ENCODE results near the gene ZMIZ1.

Gene ZMIZ1

GRCh38 chr10:79084012-79084971 lies 15.5 kb downstream of the ZMIZ1 start:
- TF ChIP-seq CTCF (conservative IDR thresholded peaks at IDR 0.05) (no peak), ZFX (IDR thresholded peaks at IDR 0.05) (no peak)
- peak overlapping the region; percentile 69 for H3K27ac ChIP-seq

GRCh38 chr10:79084972-79085597 lies 16.3 kb downstream of the ZMIZ1 start:
- TF ChIP-seq CTCF (conservative IDR thresholded peaks at IDR 0.05) (no peak), ZFX (IDR thresholded peaks at IDR 0.05) (no peak)
- peak overlapping the region; percentile 69 for H3K27ac ChIP-seq

GRCh38 chr10:79086822-79087221 lies 18.1 kb downstream of the ZMIZ1 start:
- TF ChIP-seq ZFX (IDR thresholded peaks at IDR 0.05): no peak
- H3K27ac ChIP-seq: peak overlapping the region; percentile 76

- H3K27ac ChIP-seq: peak overlapping the region; percentile 76
- no peak for TF ChIP-seq ZFX (IDR thresholded peaks at IDR 0.05)
- TF ChIP-seq CTCF (conservative IDR thresholded peaks at IDR 0.05): no peak
Measured at GRCh38 chr10:79087721-79088120, 19.0 kb downstream of the ZMIZ1 start.

GRCh38 chr10:79088176-79088575 lies 19.4 kb downstream of the ZMIZ1 start:
- peak overlapping the region; percentile 76 for H3K27ac ChIP-seq
- TF ChIP-seq ZFX (IDR thresholded peaks at IDR 0.05): no peak
- no peak for TF ChIP-seq CTCF (conservative IDR thresholded peaks at IDR 0.05)

GRCh38 chr10:79088613-79089355 lies 20.0 kb downstream of the ZMIZ1 start:
- peak overlapping the region; percentile 76 for H3K27ac ChIP-seq
- TF ChIP-seq CTCF (conservative IDR thresholded peaks at IDR 0.05): no peak
- TF ChIP-seq ZFX (IDR thresholded peaks at IDR 0.05): no peak

GRCh38 chr10:79089632-79090031 lies 20.9 kb downstream of the ZMIZ1 start:
- no peak for TF ChIP-seq CTCF (conservative IDR thresholded peaks at IDR 0.05)
- no peak for TF ChIP-seq ZFX (IDR thresholded peaks at IDR 0.05)
- H3K27ac ChIP-seq: peak overlapping the region; percentile 13; the same call in 1 of the 2 replicates
